Activated T-helper 2 cell treated with anti-CD3 and anti-CD28 coated beads, Interferon-gamma antibody, Interleukin-2, Interleukin-4, amounts not matched to agents 10 μg/mL and 5 μg/mL and 100 μg/mL, durations not matched to agents 14 hours and 24 hours and 36 hours (primary cell): Measurements from ENCODE around the gene ARID5B. TPM values are rescaled to one million over a fixed set of nuclear protein-coding genes. Genes with fewer than 3 reads are reported as not detected.

Experiments
- DNase-seq: peaks from one replicate; pipeline ENCODE4 v3.0.0; 2021; ENCODE audit warnings: low spot score
- H3K27ac Mint-ChIP-seq: one replicate; pipeline ENCODE4 v1.8.0; 2021; ENCODE audit warnings: mixed read lengths
- H3K27me3 Mint-ChIP-seq: one replicate; pipeline ENCODE4 v1.8.0; 2021; ENCODE audit warnings: low read depth, mixed read lengths
- H3K36me3 Mint-ChIP-seq: one replicate; pipeline ENCODE4 v1.8.0; 2021; ENCODE audit warnings: low read depth, mixed read lengths
- H3K4me1 Mint-ChIP-seq: one replicate; pipeline ENCODE4 v1.8.0; 2021; ENCODE audit warnings: low read depth, mixed read lengths
- H3K4me3 Mint-ChIP-seq: one replicate; pipeline ENCODE4 v1.8.0; 2021; ENCODE audit warnings: low read depth, mild to moderate bottlenecking, moderate library complexity, mixed read lengths
- H3K9me3 Mint-ChIP-seq: one replicate; pipeline ENCODE4 v1.8.0; 2021; ENCODE audit warnings: mixed read lengths
- intact Hi-C: fragments of 100-400 bp; cut with micrococcal nuclease; formaldehyde crosslinking; loops from one replicate; pipeline ENCODE4 v1.15.1; 2023
- total RNA-seq: library from RNA; stranded (reverse); gene quantifications from 2 replicates; pipeline ENCODE4 v1.2.3, GENCODE V29; 2022

ARID5B gene
- total RNA-seq, 1 donor from 2014 or later: 35.7 TPM

- intact Hi-C loops: loop anchor here (1.0 to 5.0 kb wide), 6 partner anchors 23 to 255 kb away; no protein-coding TSS in a partner anchor
- DNase-seq: peak; percentile 36
- Mint-ChIP-seq H3K36me3 (peaks cover 48% of the 10 kb centered on the region), H3K4me3 (peak overlapping the region; percentile 46), H3K9me3 (no peaks in the 10 kb centered on the region), H3K4me1 (peaks cover 67% of the 10 kb centered on the region), H3K27ac (peak overlapping the region; percentile 90), H3K27me3 (no peaks in the 10 kb centered on the region)
Observed at GRCh38 chr10:61987951-61988379, 86.5 kb downstream of the ARID5B start.

GRCh38 chr10:61989995-61990760, 88.7 kb downstream of the ARID5B start:
- H3K4me1 Mint-ChIP-seq: peaks cover 78% of the 10 kb centered on the region
- peak overlapping the region; percentile 42 for H3K27ac Mint-ChIP-seq
- H3K36me3 Mint-ChIP-seq: peaks cover 39% of the 10 kb centered on the region
- H3K27me3 Mint-ChIP-seq: no peaks in the 10 kb centered on the region
- intact Hi-C loops: loop anchor here (5.0 kb wide), 2 partner anchors 32 to 238 kb away; no protein-coding TSS in a partner anchor
- DNase-seq: no peak
- no peak overlapping the region for H3K4me3 Mint-ChIP-seq
- H3K9me3 Mint-ChIP-seq: no peaks in the 10 kb centered on the region

GRCh38 chr10:61990761-61991135, 89.2 kb downstream of the ARID5B start:
- DNase-seq: no peak
- H3K27ac Mint-ChIP-seq: peak overlapping the region; percentile 15
- no peak overlapping the region for H3K4me3 Mint-ChIP-seq
- H3K9me3 Mint-ChIP-seq: no peaks in the 10 kb centered on the region
- intact Hi-C loops: loop anchor here (5.0 kb wide), 1 partner anchor 238 kb away; no protein-coding TSS in a partner anchor
- peaks cover 78% of the 10 kb centered on the region for H3K4me1 Mint-ChIP-seq
- H3K36me3 Mint-ChIP-seq: peaks cover 39% of the 10 kb centered on the region
- H3K27me3 Mint-ChIP-seq: no peaks in the 10 kb centered on the region

- peaks cover 39% of the 10 kb centered on the region for H3K36me3 Mint-ChIP-seq
- no peak overlapping the region for H3K4me3 Mint-ChIP-seq
- H3K27ac Mint-ChIP-seq: peak overlapping the region; percentile 29
- intact Hi-C loops: loop anchor here (5.0 kb wide), 1 partner anchor 239 kb away; no protein-coding TSS in a partner anchor
- no peak for DNase-seq
- peaks cover 80% of the 10 kb centered on the region for H3K4me1 Mint-ChIP-seq
- no peaks in the 10 kb centered on the region for H3K9me3 Mint-ChIP-seq
- no peaks in the 10 kb centered on the region for H3K27me3 Mint-ChIP-seq
Observed at GRCh38 chr10:61991166-61991565, 89.7 kb downstream of the ARID5B start.

GRCh38 chr10:61992059-61992460, 90.6 kb downstream of the ARID5B start:
- Mint-ChIP-seq H3K4me1 (peaks cover 76% of the 10 kb centered on the region), H3K27ac (peak overlapping the region; percentile 88), H3K36me3 (peaks cover 33% of the 10 kb centered on the region), H3K9me3 (no peaks in the 10 kb centered on the region), H3K27me3 (no peaks in the 10 kb centered on the region), H3K4me3 (peak overlapping the region; percentile 57)
- DNase-seq: no peak
- intact Hi-C loops: loop anchor here (1.0 to 5.0 kb wide), 4 partner anchors 88 to 253 kb away; no protein-coding TSS in a partner anchor

GRCh38 chr10:61992671-61993668, 91.5 kb downstream of the ARID5B start:
- peaks cover 40% of the 10 kb centered on the region for H3K36me3 Mint-ChIP-seq
- H3K27ac Mint-ChIP-seq: peak overlapping the region; percentile 88
- peaks cover 68% of the 10 kb centered on the region for H3K4me1 Mint-ChIP-seq
- H3K4me3 Mint-ChIP-seq: peak overlapping the region; percentile 73
- no peaks in the 10 kb centered on the region for H3K27me3 Mint-ChIP-seq
- intact Hi-C loops: loop anchor here (1.0 to 5.0 kb wide), 7 partner anchors 28 to 252 kb away; no protein-coding TSS in a partner anchor
- H3K9me3 Mint-ChIP-seq: no peaks in the 10 kb centered on the region
- DNase-seq: peak; percentile 49

GRCh38 chr10:61993711-61994401, 92.4 kb downstream of the ARID5B start:
- Mint-ChIP-seq H3K9me3 (no peaks in the 10 kb centered on the region), H3K36me3 (peaks cover 48% of the 10 kb centered on the region), H3K27me3 (no peaks in the 10 kb centered on the region), H3K4me3 (peak overlapping the region; percentile 73), H3K27ac (peak overlapping the region; percentile 88), H3K4me1 (peaks cover 63% of the 10 kb centered on the region)
- intact Hi-C loops: loop anchor here (1.0 to 5.0 kb wide), 6 partner anchors 29 to 251 kb away; no protein-coding TSS in a partner anchor
- DNase-seq: no peak

- peaks cover 56% of the 10 kb centered on the region for H3K36me3 Mint-ChIP-seq
- intact Hi-C loops: loop anchor here (1.0 to 5.0 kb wide), 2 partner anchors 51 to 242 kb away; no protein-coding TSS in a partner anchor
- H3K27ac Mint-ChIP-seq: peak overlapping the region; percentile 88
Observed at GRCh38 chr10:61994405-61995219, 93.1 kb downstream of the ARID5B start.

GRCh38 chr10:61995220-61995503, 93.7 kb downstream of the ARID5B start:
- H3K27ac Mint-ChIP-seq: no peak overlapping the region
- H3K27me3 Mint-ChIP-seq: no peaks in the 10 kb centered on the region
- intact Hi-C loops: no loop called here
- DNase-seq: no peak
- H3K9me3 Mint-ChIP-seq: peaks cover 3% of the 10 kb centered on the region
- H3K36me3 Mint-ChIP-seq: peaks cover 56% of the 10 kb centered on the region
- peaks cover 60% of the 10 kb centered on the region for H3K4me1 Mint-ChIP-seq
- H3K4me3 Mint-ChIP-seq: no peak overlapping the region

More at GRCh38 chr10:61994405-61995219, 93.1 kb downstream of the ARID5B start:
- no peaks in the 10 kb centered on the region for H3K27me3 Mint-ChIP-seq
- H3K4me3 Mint-ChIP-seq: peak overlapping the region; percentile 24
- H3K9me3 Mint-ChIP-seq: peaks cover under 1% of the 10 kb centered on the region
- no peak for DNase-seq
- H3K4me1 Mint-ChIP-seq: peaks cover 62% of the 10 kb centered on the region

- Mint-ChIP-seq H3K27ac (no peak overlapping the region), H3K27me3 (no peaks in the 10 kb centered on the region), H3K4me1 (peaks cover 40% of the 10 kb centered on the region), H3K9me3 (peaks cover 3% of the 10 kb centered on the region), H3K4me3 (no peak overlapping the region), H3K36me3 (peaks cover 72% of the 10 kb centered on the region)
- intact Hi-C loops: no loop called here
- no peak for DNase-seq
Observed at GRCh38 chr10:61998937-61999336, 97.4 kb downstream of the ARID5B start.

- intact Hi-C loops: no loop called here
- Mint-ChIP-seq H3K4me1 (peaks cover 38% of the 10 kb centered on the region), H3K27me3 (no peaks in the 10 kb centered on the region), H3K27ac (no peak overlapping the region), H3K4me3 (no peak overlapping the region), H3K36me3 (peaks cover 84% of the 10 kb centered on the region), H3K9me3 (peaks cover 3% of the 10 kb centered on the region)
- DNase-seq: no peak
Observed at GRCh38 chr10:62000037-62000603, 98.6 kb downstream of the ARID5B start.
